NCI-H2081 treated with DMSO at 0.1 percent for 48 hours (cell line): Measurements from ENCODE around the gene EPX.
"Not testable (repeated sequence)": the region's sequence is repeated elsewhere in the genome, so short reads cannot be mapped to it uniquely, and the experiment has no call there.

ENCODE experiments used
- DNase-seq: peaks from one replicate; lab custom pipeline; 2025; lab: John Stamatoyannopoulos, UW

The EPX gene, protein sequence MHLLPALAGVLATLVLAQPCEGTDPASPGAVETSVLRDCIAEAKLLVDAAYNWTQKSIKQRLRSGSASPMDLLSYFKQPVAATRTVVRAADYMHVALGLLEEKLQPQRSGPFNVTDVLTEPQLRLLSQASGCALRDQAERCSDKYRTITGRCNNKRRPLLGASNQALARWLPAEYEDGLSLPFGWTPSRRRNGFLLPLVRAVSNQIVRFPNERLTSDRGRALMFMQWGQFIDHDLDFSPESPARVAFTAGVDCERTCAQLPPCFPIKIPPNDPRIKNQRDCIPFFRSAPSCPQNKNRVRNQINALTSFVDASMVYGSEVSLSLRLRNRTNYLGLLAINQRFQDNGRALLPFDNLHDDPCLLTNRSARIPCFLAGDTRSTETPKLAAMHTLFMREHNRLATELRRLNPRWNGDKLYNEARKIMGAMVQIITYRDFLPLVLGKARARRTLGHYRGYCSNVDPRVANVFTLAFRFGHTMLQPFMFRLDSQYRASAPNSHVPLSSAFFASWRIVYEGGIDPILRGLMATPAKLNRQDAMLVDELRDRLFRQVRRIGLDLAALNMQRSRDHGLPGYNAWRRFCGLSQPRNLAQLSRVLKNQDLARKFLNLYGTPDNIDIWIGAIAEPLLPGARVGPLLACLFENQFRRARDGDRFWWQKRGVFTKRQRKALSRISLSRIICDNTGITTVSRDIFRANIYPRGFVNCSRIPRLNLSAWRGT

DNA sequence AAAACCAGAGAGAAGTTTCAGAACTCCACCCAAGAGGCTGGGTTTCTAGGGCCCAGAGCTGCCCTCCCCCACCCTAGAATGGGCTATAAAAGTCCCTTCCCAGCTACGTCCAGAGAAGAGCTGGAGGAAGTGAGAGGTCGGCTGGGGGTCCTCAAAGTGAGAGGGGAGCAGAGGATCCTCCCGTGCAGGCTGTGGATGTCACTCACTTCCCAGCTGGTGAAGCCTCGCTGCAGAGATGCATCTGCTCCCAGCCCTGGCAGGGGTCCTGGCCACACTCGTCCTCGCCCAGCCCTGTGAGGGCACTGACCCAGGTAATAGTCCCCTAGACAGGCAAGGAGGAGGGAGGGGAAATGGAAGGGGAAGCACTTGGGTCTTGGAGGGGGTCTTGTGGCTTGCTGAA, at the start of gene EPX:
TSS of gene EPX (plus strand) at position 115 of the 400 bp plus-strand sequence. CDS start at position 236, 121 bp downstream.
- DNase-seq = no peak

DNA sequence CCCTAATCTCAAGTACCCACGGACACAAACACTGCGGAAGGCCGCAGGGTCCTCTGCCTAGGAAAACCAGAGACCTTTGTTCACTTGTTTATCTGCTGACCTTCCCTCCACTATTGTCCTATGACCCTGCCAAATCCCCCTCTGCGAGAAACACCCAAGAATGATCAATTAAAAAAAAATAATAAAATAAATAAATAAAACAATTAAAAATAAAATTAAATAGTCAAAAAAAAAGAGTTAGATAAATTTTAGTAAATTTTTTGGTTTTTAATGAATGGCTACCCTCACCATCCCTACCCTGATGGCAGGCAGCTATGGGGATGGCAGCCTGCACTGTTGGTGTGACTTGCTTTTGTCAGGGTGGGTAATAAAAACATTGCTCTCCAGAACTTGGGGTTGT, 49.2 kb upstream of the EPX start:
- DNase-seq = not testable (repeated sequence)

DNA sequence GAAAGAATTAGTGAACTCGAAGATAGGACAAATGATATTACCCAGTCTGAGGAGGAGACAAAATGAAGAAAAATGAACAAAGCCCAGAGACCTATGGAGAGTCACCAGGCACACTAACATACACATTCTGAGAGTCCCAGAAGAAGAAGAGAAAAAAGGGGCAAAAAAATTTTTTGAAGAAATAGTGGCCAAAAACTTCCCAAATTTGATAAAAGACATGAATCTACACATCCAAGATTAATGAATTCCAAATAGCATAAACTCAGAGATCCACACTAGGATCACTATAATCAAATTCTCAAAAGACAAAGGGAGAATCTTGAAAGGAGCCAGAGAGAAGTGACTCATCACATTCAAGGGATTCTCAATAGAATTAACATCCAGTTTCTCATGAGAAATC, 47.7 kb upstream of the EPX start:
- DNase-seq = no peak

DNA sequence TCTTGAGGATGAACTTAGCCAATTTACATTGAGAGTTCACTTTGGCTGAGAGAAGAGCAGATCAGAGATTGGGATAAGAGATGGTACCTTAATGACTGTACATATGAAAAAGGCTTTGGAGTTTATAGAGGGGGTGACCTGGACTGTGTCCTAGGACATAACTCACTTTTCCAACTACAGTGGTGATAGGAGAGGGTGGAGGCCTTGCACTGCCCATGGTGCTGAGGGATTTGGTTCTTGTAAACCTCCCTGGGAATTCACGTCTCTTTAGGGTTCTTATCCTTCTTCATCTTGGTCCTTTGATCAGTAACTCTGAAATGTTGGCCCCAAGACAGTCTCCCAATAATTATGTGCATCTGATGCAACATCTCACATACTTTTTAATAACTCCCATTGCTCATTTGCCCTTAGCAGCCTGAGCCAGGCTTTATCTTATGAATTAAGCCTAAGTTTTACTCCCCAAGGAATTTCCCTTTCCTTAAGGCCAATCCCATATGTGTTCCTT, 44.5 kb upstream of the EPX start, which contains the start of gene OR4D1:
TSS of gene OR4D1 (plus strand) at position 455 of the 505 bp plus-strand sequence. CDS start 6,770 bp downstream, outside the sequence.
- no peak for DNase-seq

DNA sequence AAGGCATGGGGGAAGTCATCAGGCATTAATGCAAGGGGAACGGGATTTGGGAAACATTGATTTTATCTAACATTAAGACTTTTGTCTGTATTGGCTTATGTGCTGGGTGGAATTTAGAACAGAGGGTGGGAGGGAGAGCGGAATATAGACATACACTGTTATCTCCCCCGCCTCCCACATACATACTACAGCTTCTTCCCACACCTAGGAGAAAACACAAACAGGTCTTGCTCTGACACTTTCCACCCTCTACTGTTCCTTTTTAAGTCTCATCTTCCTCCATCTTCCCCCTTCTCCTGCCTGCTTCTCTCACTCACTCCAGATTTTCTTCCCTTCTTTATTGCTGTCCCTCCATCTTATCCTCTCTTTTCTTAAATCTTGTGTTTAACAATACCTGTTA, 43.9 kb upstream of the EPX start:
- DNase-seq = no peak

DNA sequence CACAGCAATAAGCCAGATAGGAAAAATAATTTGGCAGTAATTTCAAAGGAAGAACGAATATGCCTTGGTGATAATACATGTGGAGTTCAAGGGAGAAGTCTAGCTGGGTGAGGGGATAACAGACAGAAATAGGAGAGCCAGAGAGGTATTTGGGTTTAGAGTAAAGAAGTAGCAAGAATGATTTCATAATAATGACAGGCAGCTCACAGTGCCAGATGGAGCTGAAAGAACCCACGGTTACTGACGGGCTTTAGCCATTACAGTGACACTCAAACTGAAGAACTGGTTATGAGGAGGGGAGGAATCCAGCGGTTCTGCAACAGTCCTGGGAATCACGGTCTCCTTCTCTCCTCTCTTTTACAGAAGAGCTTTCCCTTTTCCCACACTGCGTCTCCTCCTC, 42.1 kb upstream of the EPX start:
- DNase-seq = no peak

DNA sequence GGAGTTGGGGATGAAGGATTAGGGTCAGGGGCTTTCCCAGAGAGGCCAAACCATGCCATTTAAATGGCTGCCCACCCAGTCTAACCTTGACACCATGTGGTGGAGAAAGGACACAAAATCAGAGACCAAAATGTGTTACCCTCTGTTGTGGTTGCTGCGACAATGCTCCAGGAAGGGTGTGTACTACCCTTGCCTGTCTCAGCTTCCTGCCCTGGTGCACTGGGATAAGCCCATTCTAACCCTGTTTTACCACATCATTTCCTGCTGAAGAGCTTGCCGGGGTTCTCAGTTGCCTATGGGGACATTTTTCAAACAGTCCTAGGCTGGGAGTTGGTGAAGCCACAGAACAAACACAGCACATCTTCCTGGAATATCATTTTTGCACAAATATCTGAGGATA, 39.5 kb upstream of the EPX start:
- DNase-seq = no peak

DNA sequence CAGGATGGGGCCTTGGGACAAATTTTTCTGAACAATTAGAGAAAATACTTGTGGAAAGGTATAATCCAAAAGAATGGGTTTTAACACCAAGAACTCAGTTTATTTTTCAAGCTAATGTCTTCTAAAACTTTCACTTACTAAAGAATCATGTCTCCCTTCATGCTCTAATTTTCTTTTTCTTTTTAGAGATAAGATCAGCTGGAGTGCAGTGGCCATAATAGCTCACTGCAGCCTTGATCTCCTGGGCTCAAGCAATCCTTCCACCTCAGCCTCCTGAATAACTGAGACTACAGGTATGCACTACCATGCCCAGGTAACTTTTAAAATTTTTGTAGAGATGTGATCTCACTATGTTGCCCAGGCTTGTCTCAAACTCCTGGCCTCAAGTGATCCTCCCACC, 38.9 kb upstream of the EPX start:
- DNase-seq = no peak

DNA sequence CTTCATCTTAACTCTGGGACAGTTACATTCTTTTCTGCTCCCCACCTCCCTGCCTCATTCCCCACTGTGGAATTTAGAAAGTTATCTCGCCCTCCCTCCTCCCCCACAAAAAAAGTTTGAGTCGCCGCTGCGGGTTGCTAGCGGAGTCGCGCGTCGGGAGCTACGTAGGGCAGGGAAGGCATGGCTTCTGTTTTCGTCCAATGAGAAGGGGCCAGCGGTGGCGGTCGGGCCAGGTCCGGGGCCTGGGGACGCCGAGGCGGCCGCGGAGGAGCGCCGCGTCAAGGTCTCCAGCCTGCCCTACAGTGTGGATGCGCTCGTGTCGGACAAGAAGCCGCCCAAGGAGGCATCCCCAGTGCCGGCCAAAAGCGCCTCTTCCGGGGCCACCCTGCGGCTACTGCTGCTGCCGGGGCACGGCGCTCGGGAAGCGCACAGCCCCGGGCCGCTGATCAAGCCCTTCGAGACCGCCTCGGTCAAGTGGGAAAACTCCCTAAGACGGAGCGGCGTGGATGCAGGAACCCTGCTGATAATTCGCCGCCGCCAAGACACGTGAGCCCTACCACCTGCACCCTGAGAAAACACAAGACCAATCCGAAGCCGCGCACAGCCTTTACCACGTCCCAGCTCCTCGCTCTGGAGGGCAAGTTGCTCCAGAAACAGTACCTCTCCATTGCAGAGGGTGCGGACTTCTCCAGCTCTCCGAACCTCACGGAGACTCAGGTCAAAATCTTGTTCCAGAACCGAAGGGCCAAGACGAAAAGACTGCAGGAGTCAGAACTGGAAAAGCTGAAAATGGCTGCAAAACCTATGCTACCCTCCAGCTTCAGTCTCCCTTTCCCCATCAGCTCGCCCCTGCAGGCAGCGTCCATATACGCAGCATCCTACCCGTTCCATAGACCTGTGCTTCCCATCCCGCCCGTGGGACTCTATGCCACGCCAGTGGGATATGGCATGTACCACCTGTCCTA, 35.4 kb upstream of the EPX start:
- DNase-seq = no peak

DNA sequence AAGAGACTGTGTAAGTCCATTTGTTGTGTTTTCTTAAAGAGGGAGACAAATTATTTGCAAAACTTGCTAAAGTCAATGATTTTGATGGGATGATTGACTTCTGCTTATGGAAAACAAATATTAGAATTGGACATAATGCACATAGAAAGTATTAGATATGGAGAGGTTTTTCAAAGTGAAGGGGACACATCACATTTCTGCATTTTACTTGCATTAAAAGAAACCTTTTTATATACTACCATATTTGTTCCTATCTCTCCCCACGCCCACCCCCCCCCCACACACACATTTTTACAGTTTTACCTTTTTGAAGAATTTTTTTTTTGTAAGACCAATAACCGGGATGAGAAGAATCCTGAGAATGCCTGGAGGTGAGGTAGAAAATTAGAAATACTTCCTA, 34.3 kb upstream of the EPX start:
- no peak for DNase-seq

DNA sequence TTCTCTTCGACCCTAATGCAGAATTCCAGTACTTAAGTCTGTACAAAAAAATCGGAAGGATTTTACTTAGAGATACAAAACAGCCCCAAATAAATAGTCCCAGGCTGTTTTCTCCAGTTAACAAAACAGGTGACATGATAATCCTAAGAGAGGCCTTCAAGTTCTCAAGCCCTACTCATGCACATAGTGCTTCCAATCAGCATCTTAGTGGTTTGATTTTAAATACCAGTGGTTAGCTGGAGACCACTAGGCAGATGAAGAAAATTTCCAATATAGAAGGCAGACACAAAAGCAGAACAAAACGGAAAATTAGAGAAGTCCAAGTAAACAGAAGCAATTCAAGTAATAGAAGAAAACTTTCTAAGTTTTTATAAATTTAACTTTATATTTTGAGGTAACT, 31.0 kb upstream of the EPX start:
- DNase-seq = no peak

DNA sequence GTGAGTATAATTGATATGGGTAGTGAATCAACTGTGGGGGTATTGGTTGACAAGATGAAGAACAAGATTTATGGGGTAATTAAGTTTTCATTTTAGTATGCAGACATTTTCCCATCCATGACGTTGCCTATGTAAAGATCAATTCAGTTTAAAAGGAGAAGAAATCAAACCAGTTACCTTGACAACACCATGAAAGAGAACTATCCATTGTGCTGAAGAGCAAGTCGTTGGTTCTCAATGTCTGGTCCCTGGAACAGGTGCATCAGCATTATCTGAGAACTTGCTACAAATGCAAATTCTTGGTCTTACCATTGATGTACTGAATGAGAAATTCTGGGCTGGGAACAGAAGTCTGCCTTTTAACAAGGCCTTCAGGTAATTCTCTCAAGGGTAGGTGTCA, 26.5 kb upstream of the EPX start:
- no peak for DNase-seq

DNA sequence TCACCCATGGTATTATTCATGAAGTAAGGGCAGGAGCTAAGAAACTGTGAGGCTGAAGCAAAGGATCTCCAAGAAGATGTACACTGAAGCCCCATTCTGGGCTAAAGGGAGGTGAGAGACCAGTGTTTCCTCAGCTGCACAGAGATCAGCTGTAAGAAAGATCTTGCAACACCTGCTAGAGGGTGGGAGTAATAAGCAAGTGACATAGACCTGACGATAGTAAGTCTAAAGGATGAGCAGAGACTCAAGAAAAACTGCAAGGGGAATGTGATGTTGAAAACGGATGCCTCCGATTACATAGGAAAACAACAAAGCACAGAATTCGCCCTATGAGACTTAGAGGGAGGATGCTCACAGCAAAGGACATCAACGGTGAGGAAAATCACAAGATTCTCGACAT, 25.8 kb upstream of the EPX start, which contains the start of gene OR4D2:
TSS of gene OR4D2 (plus strand) at position 301 of the 400 bp plus-strand sequence. CDS start 2,674 bp downstream, outside the sequence.
- no peak for DNase-seq

DNA sequence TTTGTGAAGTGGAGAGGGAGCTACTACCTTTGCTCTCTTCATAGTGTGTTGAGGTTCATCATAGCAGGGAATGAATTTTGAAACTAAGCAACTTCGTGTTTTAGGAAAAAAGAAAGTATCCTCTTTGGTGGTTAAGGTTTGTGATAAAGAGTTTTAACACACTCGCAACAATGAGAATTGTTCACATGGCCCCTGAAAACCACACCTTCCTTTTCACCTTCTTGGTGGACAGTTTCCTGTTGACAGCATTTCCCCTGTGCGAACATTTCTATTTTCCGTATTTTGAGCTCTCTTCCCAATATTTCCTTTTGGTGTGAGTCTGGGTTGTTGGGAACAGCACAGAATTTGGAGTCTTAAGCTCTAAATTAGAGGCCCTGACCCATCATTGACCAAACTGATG, 21.9 kb upstream of the EPX start:
- no peak for DNase-seq

DNA sequence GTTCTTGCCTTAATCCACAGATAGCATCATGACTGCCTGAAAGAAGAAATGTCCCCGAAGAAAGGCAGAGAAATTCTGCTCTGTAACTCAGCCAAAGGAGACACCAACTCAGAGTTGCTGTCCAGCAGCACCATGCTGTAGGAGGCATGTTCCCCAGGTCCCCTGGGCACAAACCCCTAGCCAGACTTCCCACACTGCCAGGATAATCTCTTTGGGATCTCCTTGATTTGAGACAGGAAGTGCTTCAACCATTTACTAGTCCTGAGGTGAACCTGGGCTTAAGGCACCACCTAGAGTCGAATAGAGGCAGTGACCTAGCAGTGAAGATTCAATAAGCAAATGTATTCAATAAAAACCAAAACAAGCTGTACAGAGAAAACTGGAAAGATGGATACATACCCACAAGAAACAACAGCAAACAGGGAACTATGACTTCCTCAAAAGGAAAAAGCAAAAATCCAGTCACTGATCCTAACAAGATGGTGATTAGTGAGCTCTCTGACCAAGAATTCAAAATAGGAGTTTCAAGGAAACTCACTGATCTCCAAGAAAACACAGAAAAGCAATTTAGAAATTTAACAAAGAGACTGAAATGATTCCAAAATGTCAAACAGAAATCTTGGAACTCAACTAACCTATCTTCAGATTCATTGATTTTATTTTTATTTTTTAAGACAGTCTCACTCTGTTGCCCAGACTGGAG, 20.0 kb upstream of the EPX start:
- peak; percentile 54 for DNase-seq

DNA sequence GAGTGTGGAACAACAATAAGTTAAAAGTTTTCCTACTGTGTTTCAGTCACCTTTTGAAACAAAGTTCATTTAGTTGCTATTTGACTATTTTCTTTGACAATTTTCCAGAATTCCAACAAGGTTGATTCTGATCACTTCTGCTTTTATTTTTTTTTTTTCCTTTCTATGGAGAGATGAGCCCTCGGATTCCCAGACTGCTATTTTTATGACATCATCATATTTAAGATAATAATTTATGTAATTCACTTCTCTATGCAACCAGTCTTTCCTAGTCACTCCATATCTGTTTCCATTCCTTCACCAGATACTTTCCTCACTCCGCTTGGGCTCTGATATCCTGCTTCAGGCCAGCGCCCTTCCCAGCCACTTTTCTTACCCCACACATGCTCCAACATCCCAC, 17.7 kb upstream of the EPX start:
- no peak for DNase-seq

DNA sequence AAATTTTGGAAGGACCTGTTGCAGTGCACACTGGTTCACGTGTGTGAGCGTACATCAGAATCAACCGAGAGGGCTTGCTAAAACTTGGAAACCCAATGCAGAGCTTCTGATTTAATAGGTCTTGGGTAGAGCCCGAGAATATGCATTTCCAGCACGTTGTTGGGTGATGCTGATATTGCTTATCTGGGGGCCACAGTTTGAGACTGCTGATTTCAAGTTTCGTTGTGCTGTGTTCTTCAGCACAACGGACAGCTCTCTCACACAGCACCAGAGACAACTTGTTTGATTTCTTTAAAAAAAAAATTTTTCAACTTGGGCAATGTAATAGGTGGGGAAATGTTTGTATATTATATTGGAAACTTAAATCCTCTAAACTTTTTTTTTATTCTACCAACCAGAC, 16.3 kb upstream of the EPX start:
- DNase-seq = no peak

DNA sequence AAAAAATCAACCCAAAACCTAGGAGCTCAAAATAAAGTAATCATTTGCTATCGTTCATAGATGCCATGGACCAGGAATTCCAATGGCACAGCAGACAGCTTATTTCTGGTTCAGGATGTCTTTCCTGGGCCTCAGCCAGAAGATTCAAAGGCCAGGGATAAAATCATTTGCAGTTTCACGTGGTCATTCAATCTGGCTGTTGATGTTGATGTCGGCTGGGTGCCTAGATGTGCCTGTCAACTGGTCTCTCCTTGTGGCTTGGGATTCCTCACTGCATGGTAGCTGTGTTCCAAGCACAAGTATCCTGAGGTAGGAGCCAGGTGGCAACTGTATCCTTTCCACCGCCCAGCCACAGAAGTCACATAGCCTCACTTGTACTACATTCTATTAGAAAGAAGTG, 10.7 kb upstream of the EPX start:
- no peak for DNase-seq

DNA sequence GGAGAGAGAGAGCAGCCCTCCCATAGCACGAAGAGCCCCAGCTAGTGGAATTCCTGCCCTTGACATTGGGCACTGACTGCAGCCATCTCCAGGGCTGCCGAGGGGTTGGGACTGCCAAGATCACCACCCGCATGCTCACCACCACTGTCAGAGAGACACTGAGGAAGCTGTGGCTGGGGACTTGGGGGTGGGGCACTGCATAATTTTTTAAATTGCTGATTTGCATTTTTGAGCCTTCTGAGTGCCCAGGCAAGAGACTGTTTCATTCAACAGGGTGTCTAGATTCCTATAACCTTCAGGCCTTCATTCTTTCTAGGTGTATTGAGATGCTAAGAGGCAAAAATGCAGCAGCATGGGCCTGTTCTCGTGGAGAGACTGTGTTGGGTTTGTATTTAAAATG, 9.0 kb upstream of the EPX start:
- no peak for DNase-seq

DNA sequence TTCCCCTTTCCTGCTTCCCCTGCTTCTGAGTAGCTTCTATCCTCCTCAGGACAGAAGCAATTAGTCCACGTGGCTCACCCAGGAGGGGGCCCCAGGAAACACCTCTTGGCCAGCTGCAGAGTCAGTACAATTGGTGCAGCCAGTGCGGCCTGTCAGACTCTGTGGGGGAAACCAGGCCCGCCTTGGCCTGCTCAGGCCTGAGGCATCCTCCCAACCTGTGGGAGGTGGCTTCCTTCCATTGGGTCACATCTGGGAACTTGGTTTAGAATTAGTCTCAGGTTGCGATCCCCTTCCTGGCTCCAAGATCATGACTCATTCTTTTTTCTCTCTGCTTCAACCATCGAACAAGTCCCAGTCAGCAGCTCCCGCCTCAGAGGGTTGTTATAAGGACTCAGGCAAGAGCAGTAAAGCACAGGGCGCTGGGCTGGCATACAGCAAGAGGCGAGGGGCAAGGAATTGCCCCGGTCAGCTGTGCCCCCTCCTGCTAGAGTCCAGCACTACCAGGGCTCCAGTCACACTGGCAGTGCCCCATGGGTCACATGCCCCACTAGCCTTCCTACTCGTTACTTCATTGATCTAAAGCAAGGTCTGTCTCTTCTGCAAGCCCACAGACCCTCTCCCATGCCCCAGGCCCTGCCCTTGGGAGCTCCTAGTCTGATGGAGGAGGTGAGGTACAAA, 8.1 kb upstream of the EPX start:
- DNase-seq = no peak
